ENCODE results near the gene RSBN1L.

DNA sequence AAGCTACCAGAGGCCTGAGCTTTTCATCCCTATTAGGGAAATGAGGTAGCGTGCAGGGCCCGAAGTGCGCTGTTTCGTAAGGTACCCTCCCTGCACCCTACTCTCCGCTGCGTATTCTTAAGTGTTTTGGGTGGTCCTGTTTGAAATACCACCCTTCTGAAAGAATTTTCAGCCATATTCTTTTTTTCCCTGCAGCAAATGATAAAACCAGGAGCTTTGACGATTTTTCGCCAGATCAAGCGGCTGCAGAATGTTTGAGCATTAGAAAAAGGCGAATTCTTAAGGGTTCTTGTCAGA lies 1.2 kb downstream of the RSBN1L start:
- no peak for TF ChIP-seq KDM5A (IDR thresholded peaks at IDR 0.05)
- TF ChIP-seq ESRRA (IDR thresholded peaks at IDR 0.05; ENCODE audit: borderline replicate concordance, low read length): no peak
- TF ChIP-seq GATA3 (IDR thresholded peaks at IDR 0.05; ENCODE audit: borderline replicate concordance): no peak
- TF ChIP-seq, protein P1, sequence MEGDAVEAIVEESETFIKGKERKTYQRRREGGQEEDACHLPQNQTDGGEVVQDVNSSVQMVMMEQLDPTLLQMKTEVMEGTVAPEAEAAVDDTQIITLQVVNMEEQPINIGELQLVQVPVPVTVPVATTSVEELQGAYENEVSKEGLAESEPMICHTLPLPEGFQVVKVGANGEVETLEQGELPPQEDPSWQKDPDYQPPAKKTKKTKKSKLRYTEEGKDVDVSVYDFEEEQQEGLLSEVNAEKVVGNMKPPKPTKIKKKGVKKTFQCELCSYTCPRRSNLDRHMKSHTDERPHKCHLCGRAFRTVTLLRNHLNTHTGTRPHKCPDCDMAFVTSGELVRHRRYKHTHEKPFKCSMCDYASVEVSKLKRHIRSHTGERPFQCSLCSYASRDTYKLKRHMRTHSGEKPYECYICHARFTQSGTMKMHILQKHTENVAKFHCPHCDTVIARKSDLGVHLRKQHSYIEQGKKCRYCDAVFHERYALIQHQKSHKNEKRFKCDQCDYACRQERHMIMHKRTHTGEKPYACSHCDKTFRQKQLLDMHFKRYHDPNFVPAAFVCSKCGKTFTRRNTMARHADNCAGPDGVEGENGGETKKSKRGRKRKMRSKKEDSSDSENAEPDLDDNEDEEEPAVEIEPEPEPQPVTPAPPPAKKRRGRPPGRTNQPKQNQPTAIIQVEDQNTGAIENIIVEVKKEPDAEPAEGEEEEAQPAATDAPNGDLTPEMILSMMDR (IDR thresholded peaks at IDR 0.05): no peak
- no peak for TF ChIP-seq POLR2A (IDR thresholded peaks at IDR 0.05; ENCODE audit: low read length)
- TF ChIP-seq NR3C1 (IDR thresholded peaks at IDR 0.05): no peak
- TF ChIP-seq HEYL (CRISPR knock-in tag; IDR thresholded peaks at IDR 0.05): no peak
- no peak for TF ChIP-seq ZSCAN20 (CRISPR knock-in tag; IDR thresholded peaks at IDR 0.05)
- TF ChIP-seq RAD21 (conservative IDR thresholded peaks at IDR 0.05 in 1 of 2, IDR thresholded peaks at IDR 0.05 in 1 of 2): no peak
